ENCODE data around the gene IQCN. TPM values are rescaled to one million over a fixed set of nuclear protein-coding genes. Genes with fewer than 3 reads are reported as not detected.

IQCN gene
- total RNA-seq, 1 donor from 2014 or later: 10.4 TPM

DNA sequence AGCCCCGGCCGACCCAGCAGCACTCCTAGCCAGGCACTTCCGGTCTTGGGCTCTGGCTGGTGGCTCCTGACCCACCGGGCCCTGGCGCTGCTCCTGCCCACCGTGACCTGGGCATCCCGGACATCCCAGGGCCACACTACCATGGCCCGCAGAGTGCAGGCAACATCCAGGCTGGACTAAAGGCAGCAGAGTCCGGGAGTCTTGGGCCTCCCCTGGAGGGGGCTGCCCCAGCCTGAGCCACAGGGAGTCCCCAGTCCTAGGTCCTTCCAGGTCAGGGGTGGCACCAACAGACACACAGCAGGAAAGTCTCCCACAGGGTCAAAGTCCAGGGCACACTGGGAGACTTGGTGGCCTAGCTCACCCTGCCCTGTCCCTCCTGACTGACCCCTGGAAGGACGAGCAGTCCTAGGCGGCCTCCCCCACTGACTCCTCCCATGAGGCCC is 37.9 kb upstream of the IQCN start:
- H3K36me3 Mint-ChIP-seq (ENCODE audit: unreplicated experiment): peaks cover 7% of the 10 kb centered on the region
- no peak overlapping the region for H3K4me3 Mint-ChIP-seq (ENCODE audit: unreplicated experiment)
- DNase-seq (ENCODE audit: extremely low spot score, unreplicated experiment): no peak
- H3K27me3 Mint-ChIP-seq (ENCODE audit: unreplicated experiment): no peaks in the 10 kb centered on the region
- TF ChIP-seq, protein P1, sequence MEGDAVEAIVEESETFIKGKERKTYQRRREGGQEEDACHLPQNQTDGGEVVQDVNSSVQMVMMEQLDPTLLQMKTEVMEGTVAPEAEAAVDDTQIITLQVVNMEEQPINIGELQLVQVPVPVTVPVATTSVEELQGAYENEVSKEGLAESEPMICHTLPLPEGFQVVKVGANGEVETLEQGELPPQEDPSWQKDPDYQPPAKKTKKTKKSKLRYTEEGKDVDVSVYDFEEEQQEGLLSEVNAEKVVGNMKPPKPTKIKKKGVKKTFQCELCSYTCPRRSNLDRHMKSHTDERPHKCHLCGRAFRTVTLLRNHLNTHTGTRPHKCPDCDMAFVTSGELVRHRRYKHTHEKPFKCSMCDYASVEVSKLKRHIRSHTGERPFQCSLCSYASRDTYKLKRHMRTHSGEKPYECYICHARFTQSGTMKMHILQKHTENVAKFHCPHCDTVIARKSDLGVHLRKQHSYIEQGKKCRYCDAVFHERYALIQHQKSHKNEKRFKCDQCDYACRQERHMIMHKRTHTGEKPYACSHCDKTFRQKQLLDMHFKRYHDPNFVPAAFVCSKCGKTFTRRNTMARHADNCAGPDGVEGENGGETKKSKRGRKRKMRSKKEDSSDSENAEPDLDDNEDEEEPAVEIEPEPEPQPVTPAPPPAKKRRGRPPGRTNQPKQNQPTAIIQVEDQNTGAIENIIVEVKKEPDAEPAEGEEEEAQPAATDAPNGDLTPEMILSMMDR (IDR thresholded peaks at IDR 0.05): no peak
- H3K9me3 Mint-ChIP-seq (ENCODE audit: unreplicated experiment): no peaks in the 10 kb centered on the region
- peaks cover 8% of the 10 kb centered on the region for H3K4me1 Mint-ChIP-seq (ENCODE audit: unreplicated experiment)
- H3K27ac Mint-ChIP-seq (ENCODE audit: unreplicated experiment): no peak overlapping the region

DNA sequence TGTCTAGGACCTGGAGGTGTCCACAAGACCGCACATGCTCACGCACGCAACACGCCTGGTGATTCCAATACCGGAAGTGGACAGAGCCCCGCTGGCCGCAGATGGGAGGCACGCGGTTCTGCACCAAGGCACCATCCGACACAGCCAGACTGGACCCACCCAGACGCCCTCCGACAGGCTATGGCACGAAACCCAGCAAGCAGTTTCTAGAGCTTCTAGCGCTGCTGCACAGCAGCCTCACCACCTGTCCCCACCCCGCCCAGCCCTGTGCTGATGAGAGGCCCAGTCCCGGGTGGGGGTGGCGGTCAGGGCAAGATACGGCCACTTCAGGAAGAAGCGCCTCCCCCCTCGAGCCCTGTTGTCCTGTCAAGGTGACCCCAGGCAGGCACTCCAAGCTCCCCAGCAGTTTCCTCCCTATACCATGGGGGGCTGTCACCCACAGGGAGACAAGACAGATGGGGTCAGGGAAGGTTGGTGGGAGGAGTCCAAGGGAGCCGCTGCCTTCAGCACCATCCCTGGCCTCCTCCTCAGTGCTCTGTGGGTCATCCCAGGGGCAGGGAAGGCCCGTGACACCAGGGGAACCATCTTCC is 37.3 kb upstream of the IQCN start:
- TF ChIP-seq, protein P1 (IDR thresholded peaks at IDR 0.05): no peak
- Mint-ChIP-seq H3K4me1 (ENCODE audit: unreplicated experiment) (peaks cover 13% of the 10 kb centered on the region), H3K27me3 (ENCODE audit: unreplicated experiment) (no peaks in the 10 kb centered on the region), H3K36me3 (ENCODE audit: unreplicated experiment) (peaks cover 9% of the 10 kb centered on the region), H3K4me3 (ENCODE audit: unreplicated experiment) (no peak overlapping the region), H3K9me3 (ENCODE audit: unreplicated experiment) (no peaks in the 10 kb centered on the region), H3K27ac (ENCODE audit: unreplicated experiment) (no peak overlapping the region)
- DNase-seq (ENCODE audit: extremely low spot score, unreplicated experiment): no peak

DNA sequence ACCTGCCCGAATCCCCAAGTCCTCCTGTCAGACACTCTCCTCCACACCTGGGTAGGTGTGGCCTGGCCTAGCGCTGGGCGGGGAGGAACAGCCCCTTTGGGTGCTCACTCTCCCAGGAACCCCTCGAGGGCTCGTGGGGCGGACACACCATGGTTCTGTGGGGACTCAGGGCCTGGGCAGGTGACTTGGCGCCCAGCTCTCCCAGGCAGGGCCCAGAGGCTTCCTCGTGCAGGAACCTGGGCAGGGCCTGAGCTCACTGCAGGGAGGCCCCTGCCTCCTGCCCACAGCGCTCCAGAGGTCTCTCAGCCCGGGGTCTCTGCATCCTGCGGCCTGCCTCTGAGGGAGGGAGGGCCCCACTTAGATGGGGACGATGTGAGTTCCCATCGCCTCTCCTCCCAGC is 36.7 kb upstream of the IQCN start:
- TF ChIP-seq, protein P1 (IDR thresholded peaks at IDR 0.05): no peak
- no peaks in the 10 kb centered on the region for H3K9me3 Mint-ChIP-seq (ENCODE audit: unreplicated experiment)
- peaks cover 9% of the 10 kb centered on the region for H3K36me3 Mint-ChIP-seq (ENCODE audit: unreplicated experiment)
- H3K27me3 Mint-ChIP-seq (ENCODE audit: unreplicated experiment): no peaks in the 10 kb centered on the region
- no peak overlapping the region for H3K4me3 Mint-ChIP-seq (ENCODE audit: unreplicated experiment)
- peaks cover 19% of the 10 kb centered on the region for H3K4me1 Mint-ChIP-seq (ENCODE audit: unreplicated experiment)
- H3K27ac Mint-ChIP-seq (ENCODE audit: unreplicated experiment): no peak overlapping the region
- no peak for DNase-seq (ENCODE audit: extremely low spot score, unreplicated experiment)

- no peaks in the 10 kb centered on the region for H3K9me3 Mint-ChIP-seq (ENCODE audit: unreplicated experiment)
- H3K4me1 Mint-ChIP-seq (ENCODE audit: unreplicated experiment): peaks cover 23% of the 10 kb centered on the region
- H3K27ac Mint-ChIP-seq (ENCODE audit: unreplicated experiment): no peak overlapping the region
- DNase-seq (ENCODE audit: extremely low spot score, unreplicated experiment): no peak
- H3K36me3 Mint-ChIP-seq (ENCODE audit: unreplicated experiment): peaks cover 7% of the 10 kb centered on the region
- H3K4me3 Mint-ChIP-seq (ENCODE audit: unreplicated experiment): no peak overlapping the region
- TF ChIP-seq, protein P1 (IDR thresholded peaks at IDR 0.05): no peak
- no peaks in the 10 kb centered on the region for H3K27me3 Mint-ChIP-seq (ENCODE audit: unreplicated experiment)
Observed at GRCh38 chr19:18310118-18310909, 36.1 kb upstream of the IQCN start.

DNA sequence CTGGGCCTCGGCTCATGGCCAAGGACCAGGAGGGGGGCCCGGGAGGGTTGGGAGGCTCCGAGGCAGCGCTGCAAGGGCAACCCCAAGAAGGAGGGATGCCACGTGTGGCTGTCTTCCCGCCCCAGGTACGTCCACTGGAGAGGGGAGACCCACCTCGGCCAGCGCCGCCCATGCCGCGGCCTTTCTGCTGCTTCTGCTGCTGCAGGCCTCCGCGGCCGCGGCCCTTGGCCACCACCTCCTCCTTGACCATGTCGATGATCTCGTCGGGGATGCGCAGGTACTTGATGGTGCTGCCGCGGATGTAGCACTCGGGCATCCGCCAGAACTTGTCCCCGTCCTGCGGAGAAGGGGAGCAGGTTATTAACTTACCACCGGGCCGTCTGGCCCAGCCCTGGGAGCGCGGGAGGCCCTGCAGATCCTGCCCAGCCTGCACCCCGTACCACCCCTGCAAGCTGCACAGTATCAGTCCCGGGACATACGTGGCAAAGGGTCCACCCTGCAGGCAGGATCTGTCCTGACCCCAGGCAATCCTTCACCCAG is 35.3 kb upstream of the IQCN start:
- Mint-ChIP-seq H3K4me1 (ENCODE audit: unreplicated experiment) (peaks cover 29% of the 10 kb centered on the region), H3K27me3 (ENCODE audit: unreplicated experiment) (no peaks in the 10 kb centered on the region), H3K4me3 (ENCODE audit: unreplicated experiment) (no peak overlapping the region), H3K36me3 (ENCODE audit: unreplicated experiment) (peaks cover 7% of the 10 kb centered on the region), H3K9me3 (ENCODE audit: unreplicated experiment) (no peaks in the 10 kb centered on the region), H3K27ac (ENCODE audit: unreplicated experiment) (no peak overlapping the region)
- DNase-seq (ENCODE audit: extremely low spot score, unreplicated experiment): no peak
- TF ChIP-seq, protein P1 (IDR thresholded peaks at IDR 0.05): no peak
